ENCODE results near the gene MYLK4.

- TF ChIP-seq POLR2AphosphoS5 (IDR thresholded peaks at IDR 0.05) (no peak), CTCF (IDR thresholded peaks at IDR 0.05) (no peak), POLR2A (IDR thresholded peaks at IDR 0.05) (no peak), EP300 (IDR thresholded peaks at IDR 0.05; ENCODE audit: low read depth) (no peak)
Measured at GRCh38 chr6:2652611-2653010, 98.1 kb downstream of the MYLK4 start.

Measured in transverse colon (tissue), 4 donors.